GM19035 (cell line): Measurements from ENCODE around the gene MSX1.

Experiments
- ATAC-seq: cut with Tn5 transposase; IDR thresholded peaks from one replicate; pipeline ENCODE4 v1.9.1; 2021; ENCODE audit not compliant: unreplicated experiment

Gene MSX1

DNA sequence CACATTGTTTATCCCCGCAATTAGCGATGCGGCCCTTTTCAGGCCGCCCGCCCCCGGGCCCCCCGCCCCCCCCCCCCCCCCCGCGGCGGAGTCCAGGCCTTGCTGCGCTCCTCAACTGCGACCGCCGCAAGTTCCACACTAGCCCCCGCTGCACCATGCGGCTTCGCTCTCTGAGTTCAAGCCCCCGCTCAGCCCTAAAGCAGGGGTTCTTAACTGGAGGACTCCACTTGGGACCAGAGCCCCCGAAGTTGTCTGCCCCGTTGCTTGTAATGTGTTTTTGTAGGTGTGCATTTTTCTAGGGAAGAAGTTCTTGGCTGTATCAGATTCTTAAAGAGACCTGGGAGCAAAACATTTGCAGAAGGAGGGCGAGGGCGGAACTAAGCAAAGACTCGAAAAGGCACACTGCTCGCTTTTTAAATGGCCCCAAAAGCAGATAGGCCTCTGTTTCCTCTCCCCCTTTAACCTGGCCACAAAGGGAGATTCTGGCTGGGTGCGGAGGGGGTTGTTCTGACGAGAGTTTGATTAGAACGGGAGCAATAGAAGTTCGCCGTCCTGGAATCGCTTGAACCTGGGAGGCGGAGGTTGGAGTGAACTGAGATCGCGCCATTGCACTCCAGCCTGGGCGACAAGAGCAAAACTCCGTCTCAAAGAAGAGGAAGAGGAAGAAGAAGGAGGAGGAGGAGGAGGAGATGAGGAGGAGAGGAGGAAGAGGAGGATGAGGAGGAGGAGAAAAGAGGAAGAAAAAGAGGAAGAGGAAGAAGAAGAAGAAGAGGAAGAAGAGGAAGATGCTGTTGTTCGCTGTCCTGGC, 2.3 kb upstream of the MSX1 start:
- no peak for ATAC-seq

DNA sequence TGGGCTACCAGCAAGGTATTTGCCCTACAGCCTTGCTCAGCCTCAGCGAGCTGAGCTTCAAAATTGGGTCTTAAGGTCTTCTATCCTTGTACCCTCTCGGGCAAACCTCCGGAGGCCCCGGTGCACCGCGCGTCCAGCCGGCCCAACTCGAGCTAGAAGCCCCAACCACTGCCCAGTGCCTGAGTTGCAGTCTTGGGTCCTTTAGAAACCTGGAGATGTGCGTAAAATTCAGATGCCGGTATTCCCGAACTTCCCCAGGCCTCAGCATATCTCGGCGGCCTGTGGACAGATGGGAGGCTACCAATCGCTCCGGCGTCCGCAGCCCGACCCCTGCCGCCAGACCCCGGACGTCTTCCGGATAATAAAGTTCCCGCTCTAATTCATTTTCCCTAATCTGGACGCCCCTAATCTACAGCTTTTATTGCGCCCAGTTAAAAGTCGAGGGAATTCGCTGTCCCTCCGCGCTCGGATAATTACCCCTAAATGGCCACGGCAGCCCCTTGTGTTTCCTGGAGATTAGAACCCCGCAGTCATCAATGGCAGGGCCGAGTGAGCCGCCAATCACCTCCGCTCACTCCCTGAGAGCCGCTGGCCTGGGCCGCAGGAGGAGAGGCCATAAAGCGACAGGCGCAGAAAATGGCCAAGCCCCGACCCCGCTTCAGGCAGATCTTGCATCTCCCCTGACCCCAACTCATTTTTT, 1.5 kb upstream of the MSX1 start:
- ATAC-seq, result no peak

DNA sequence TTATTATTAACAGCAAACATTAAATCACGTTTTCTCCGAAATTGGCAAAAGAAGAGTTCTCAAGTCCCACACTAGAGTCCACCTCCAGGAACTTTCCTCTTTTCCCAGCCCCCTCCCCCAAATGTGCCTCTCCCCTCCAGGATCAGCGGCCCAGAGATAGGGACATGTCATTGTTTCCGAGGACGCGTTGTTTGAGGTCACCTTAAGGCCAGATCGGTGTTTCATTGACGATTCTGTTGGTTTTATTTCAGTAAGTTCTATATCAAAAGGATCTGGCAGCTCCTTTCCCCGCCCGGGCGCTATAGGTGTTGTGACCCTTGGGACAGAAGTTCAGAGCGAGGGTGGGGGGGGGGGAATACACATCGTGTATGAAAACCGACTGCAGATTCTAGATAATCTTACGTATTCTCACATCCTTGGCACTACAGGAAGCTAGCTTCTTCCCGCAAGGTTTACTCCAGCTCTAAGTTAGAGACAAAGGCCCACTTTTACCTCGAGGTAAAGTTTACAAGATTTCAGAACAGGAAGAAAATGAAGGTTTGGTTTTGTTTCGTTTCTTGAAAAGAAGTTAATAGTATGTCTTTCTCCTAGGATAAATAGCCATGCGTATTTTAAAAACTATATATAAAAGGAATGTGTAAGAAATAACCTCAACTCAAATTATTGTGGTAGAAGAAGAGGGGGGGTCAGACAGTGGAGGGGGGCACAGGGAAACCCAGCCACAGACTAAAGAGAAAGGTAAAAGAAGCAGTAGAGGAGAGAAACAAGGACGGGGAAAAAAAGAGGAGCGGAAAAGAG, 739 bp upstream of the MSX1 start:
- no peak for ATAC-seq

DNA sequence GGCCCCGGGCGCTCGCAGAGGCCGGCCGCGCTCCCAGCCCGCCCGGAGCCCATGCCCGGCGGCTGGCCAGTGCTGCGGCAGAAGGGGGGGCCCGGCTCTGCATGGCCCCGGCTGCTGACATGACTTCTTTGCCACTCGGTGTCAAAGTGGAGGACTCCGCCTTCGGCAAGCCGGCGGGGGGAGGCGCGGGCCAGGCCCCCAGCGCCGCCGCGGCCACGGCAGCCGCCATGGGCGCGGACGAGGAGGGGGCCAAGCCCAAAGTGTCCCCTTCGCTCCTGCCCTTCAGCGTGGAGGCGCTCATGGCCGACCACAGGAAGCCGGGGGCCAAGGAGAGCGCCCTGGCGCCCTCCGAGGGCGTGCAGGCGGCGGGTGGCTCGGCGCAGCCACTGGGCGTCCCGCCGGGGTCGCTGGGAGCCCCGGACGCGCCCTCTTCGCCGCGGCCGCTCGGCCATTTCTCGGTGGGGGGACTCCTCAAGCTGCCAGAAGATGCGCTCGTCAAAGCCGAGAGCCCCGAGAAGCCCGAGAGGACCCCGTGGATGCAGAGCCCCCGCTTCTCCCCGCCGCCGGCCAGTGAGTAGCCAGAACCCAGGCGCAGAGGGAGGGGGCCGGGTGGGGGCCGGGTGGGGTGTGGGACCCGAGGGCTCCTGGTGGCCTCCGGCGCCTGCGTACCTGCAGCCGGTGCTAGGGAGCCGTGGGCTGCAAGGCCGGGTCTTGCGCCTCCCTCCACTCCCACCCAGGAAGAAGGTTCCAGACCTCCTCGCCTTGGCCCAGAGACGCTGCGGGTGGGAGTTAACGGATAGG, 534 bp downstream of the MSX1 start:
- peak; percentile 45 for ATAC-seq

DNA sequence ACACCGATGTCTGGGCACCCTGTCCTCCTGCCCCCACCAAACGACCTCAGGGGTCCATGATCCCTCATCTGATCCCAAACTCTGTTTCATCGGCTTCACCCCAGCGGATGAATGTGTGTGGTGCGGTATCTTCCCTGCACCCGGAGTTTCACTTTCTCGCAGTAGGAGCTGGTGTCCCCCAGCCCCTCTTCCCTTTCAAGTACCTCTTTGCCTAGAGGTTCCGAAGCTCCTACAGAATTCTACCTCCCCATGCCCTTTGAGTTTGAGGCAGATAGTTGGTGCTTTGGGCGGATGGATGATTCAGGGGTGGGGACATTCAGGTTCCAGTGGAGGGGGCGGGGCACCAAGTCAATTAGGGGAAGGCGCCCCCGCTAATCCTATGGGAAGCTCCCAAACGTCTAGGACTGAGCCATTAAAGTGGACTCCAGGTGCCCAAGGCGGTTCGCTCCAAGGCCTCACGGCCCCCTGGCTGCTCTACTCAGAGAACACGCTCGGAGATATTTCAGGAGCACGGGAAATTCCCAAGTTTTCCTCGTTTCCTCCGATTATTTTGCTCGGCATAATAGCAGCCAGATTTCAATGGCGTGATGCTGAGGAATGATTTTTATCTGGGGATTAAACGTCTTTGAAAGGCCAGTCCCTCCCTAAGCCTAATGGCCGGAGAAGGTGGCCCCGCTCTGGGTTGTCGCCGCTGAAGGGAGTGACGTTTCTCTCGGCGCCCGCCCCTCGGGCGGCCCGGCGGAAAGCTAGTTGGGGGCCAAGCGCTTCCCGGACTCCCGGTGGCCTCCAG, 1.3 kb downstream of the MSX1 start:
- ATAC-seq, result no peak

DNA sequence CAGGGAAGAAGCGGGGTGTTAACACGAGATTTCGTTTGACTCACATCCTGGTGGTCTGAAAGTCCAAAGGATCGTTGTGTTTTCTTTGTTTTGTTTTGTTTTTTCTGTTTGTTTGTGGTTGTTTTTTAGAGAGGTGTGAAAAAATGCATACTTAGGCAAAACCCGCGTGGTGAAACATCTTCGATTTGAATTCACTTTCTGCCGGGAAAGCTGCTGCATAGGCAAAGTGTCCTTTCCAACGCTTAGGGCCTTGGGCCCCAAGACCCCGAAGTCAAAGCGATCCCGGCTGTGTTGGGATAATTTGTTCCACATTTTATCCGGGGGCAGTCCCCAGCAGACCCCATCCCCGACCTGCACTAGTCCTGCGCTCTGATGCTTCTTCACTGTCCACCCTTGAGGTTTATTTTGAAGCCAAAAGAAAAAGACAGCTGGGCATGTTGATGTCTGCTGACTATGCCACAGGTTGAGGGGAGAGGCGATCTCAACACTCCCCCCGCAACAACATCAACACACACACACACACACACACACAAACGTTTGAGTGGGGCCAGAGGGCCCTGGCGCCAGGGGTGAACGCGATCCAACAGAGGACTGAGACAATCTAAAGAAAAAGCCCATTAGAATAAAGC, 2.0 kb downstream of the MSX1 start:
- ATAC-seq, result no peak

DNA sequence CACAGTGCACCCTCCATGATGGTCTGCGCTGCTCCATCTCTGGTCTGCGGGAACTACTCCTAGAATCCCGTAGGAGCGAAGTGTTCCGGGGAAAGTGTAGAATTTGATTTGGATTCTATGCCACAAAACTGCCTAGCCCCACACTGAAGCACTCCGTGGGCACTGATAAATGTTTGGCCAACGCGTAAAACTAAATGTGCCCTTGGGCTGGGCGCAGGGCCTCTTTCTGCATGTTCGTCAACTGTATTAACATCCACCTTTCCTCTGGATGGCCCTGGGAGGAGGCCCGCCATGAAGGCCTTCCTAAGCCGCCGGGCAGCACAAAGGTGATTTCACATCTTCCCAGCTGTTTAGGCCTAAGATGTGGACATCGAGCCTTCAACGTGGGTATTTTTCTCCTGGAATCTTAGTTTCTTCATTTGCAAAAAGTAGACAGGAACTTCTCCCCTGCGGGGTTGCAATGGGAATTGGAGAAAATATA, 2.6 kb downstream of the MSX1 start:
- ATAC-seq, result no peak

DNA sequence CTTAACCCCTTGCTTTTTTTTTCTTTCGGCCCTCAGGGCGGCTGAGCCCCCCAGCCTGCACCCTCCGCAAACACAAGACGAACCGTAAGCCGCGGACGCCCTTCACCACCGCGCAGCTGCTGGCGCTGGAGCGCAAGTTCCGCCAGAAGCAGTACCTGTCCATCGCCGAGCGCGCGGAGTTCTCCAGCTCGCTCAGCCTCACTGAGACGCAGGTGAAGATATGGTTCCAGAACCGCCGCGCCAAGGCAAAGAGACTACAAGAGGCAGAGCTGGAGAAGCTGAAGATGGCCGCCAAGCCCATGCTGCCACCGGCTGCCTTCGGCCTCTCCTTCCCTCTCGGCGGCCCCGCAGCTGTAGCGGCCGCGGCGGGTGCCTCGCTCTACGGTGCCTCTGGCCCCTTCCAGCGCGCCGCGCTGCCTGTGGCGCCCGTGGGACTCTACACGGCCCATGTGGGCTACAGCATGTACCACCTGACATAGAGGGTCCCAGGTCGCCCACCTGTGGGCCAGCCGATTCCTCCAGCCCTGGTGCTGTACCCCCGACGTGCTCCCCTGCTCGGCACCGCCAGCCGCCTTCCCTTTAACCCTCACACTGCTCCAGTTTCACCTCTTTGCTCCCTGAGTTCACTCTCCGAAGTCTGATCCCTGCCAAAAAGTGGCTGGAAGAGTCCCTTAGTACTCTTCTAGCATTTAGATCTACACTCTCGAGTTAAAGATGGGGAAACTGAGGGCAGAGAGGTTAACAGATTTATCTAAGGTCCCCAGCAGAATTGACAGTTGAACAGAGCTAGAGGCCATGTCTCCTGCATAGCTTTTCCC, 3.4 kb downstream of the MSX1 start:
- ATAC-seq, result no peak

DNA sequence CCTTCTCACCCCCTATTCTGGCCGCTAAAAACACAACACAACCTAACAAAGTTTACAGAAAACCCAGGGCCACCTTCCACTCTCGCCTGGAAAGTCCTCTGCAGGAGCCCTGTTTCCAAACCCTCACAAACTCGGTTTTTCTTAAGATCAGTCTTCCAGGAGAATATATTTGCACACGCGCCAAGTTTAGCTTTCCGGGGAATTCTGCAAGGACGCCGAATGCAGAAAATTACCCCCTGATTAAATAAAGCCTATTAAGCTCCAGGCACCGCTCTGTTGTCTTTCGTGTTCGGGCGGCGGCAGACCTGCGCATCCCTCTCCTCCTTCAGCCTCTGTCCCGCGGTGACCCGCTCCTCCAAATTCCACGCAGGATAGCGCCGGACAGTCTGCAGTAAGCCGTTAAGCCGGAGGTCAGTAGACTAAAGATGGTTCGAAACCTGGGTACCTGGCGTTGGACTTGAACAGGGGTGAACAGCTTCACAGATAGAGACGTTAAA, 5.0 kb downstream of the MSX1 start:
- no peak for ATAC-seq

DNA sequence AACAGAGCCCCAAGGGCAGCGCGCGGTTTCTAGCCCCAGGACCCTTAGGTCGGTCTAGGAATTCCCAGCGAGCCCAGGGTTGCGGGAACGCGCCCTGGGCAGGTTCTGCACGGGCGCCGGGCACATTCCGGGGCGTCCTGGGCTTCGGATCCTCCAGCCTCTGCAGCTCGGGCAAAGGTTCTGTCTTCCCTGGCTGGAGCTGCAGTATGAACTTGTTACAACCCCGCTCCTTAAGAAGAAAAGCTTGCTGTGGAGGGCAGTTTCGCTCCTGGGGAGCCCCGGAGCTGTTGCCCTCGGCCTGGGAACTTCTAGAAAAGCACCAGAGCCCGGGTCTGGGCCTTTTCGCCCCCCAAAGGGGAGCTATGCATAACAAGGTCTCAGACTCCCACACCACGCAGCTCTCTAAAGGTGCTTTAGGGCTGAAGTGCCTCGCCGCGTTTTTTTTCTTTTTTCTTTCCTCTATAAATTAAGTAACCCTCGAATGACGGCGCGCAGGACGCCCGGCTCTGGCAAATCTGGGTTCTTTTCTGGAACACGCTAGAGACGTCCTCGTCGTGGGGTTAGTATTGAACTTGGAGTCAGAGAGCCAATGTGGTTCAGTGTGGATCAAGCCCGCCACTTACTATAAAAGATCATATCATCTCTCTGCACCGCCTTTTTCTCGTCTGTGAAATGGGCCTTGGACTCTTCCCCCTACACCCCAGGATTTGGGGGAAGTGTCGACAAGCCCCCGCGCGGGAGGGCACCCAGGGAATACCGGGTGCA, 5.7 kb downstream of the MSX1 start:
- no peak for ATAC-seq

DNA sequence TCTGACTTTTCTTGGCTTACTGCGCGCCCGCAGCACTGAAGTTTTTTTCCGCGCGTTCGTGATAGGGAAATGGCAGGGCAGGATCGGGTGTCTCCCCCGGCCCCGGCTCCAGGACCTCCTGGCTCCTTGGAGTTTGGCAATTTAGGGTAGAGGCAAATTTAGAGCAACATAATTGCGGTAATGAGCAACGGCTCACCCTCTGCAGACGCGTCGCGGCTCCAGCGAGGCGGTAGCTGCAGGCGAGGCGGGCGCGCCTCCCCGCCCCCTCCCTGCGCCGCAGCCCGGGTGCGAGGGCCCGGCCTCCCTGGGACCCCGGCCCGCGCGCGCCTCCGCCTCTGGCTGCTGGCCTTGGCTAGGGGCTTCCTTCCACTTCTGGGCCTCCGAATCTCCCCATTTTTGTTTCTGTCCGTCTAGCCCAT, 6.2 kb downstream of the MSX1 start:
- no peak for ATAC-seq

DNA sequence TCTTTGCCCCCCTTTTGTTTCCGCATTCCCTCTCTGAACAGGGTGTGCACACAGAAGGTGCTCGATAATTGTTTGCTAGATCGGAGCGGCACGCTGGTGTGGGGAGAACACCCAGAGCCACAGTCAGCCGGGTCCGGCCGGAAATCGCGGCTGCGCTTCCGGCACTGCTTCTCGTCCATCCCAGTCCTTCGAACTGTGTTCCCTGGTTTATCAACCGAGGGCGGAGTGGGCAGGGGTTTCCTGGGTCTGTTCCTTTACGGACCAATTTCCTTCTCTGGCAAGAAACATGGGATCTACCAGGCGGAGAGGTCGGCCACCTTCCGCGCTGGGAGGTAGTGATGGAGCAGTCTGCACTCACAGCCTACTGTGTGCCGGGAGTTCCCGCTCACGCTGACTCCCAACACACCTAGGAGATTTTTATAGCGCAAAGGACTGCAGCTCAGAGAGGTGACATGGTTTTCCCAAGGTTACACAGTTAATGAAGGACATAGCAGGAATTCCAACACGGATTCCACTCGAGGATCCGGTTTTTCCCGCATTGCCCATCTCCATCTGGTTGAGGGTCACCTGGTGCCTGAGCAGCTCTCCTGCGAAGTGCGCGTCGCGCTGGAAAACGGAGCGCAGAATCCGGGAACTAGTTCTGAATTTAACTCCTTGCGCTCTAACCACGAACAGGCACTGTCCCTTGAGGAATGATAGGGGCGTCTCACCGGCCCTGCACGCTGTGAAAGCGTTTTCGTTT, 6.8 kb downstream of the MSX1 start:
- ATAC-seq, result no peak

DNA sequence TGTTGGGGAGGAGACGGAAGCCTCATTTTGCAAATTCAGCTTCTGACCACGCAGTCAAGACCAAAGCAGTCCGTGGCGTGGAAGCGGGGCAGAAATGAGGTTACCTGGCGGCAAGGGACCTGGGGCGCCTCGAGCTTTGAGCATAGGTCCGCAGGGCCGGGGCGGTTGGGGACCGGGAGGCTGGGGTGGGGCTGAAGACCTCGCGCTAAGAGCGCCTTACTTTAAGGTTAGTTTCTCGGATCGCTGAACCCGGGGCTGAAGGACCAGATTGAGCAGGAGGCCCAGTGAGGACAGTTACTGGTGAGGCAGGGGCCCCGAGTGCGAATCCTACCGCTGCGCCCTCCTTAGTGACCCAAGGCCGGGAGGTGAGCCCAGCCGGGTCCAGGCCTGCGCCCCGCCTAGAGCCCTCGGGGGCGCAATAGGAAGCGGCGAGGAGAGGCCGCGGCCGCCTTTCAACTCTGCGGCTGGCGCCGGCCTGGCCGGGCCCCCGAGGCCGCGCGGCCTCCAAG, 7.5 kb downstream of the MSX1 start:
- no peak for ATAC-seq

DNA sequence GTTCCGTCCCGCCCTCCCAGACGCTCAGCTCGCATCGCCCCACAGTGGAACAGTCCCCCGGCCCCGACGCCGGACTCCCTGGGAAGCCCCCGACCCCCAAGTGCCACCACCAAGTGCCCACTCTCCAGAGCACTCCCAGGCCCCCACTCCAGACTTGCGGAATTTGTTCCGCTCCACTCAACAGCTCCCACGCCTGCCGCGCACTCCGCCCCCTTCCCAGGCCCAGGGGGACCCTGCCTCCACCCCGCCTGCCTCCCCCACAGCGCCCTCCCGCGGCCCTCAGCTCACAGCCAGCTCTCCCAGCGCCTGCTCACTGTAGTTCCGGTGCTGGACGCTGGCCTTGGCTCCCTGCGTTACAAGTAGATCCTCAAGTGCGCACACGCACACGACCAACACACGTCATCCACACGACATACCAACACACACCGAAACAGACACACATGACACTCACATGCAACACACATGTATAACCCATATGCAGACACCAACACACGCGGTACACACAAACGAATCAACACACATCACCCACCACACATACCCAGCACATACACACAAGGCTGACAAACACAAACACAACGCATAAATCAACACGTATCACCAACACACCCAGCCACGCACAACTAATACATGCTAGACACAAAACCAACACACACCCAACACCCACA, 8.0 kb downstream of the MSX1 start:
- ATAC-seq, result no peak

DNA sequence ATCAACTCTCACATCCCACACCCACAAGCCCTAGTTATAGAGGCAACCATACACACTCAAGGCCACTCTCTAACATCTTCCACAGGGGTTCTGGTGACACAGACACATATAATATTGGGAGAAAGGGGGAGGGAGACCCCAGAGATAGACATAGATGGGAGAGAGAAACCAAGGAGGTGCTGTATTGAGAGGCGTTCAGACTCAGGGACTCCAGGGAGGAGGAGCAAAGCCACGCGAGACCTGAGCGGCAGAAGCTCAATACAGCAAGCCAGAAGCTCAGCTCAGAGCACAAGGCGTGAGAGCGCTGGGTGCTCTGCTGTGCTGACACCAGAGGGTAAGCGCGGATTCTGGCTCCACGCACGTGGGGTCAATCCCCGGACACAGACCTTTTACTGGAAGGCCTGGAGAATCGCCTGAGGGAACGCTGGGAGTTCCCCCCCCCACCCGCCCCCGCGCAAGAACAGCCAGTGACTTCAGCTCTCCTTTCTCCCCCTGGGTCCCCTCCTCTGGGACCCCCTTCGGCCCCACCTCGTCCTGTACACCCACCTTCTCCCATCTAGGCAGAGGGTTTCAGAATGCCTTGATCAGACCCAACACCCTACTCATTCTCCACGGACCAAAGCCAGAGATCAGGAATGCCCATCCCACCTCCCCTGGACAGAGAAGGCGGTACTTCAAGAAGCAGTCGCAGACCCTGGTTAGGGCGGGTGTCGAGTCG, 8.7 kb downstream of the MSX1 start:
- no peak for ATAC-seq
